ENCODE results near the gene KCNN4. TPM values are rescaled to one million over a fixed set of nuclear protein-coding genes. Genes with fewer than 3 reads are reported as not detected.
A peak's percentile ranks its signal among the peaks of the same experiment; 100 is the strongest.
"Not testable (repeated sequence)": the region's sequence is repeated elsewhere in the genome, so short reads cannot be mapped to it uniquely, and the experiment has no call there.

The KCNN4 gene
- total RNA-seq (ENCODE audit: low replicate concordance), result 1.2 and 39.9 TPM in 2 replicates

DNA sequence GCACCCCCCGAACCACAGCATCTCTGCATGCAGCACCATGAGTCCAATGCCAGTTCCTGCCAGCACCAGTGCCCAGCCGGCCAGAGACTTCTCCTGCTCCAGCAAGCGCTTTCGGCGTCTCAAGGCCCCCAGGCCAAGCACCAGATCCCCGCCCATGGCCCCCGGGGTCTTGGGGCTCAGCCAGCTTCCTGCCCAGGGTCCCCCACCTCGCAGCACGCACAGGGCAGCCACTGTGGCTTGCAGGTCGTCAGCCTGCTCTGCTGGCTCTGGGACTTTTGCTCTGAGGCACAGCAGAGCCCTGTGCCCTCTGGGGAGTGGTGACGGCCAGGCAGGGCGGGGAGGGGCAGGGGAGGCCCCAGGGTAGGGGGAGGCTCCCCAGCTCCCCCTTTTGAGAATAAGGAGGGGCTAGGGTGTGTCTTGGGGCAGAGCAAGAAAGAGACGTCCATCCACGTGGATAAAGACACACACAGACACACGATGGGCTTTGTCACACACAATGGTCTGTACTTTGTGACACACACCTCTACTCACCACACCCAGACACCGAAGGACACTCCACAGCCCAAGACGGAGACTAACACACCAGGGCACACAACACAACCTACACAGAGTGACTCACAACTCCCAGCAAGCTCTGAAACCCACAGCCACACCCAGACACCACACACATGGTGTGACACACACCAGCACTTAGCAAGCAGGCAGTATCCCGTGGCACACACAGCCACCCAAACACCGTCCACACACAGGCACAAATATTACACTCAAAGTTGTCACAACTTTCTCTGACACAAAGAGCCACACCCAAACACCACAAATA, at the start of gene KCNN4:
KCNN4 (minus strand) TSS at position 268 of the 820 bp plus-strand sequence; CDS start at position 156, 112 bp downstream.
- peak within 1 kb of the TSS; percentile 59 for H3K4me3 ChIP-seq (ENCODE audit: low read depth, low read length)
- TF ChIP-seq, protein P1, sequence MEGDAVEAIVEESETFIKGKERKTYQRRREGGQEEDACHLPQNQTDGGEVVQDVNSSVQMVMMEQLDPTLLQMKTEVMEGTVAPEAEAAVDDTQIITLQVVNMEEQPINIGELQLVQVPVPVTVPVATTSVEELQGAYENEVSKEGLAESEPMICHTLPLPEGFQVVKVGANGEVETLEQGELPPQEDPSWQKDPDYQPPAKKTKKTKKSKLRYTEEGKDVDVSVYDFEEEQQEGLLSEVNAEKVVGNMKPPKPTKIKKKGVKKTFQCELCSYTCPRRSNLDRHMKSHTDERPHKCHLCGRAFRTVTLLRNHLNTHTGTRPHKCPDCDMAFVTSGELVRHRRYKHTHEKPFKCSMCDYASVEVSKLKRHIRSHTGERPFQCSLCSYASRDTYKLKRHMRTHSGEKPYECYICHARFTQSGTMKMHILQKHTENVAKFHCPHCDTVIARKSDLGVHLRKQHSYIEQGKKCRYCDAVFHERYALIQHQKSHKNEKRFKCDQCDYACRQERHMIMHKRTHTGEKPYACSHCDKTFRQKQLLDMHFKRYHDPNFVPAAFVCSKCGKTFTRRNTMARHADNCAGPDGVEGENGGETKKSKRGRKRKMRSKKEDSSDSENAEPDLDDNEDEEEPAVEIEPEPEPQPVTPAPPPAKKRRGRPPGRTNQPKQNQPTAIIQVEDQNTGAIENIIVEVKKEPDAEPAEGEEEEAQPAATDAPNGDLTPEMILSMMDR (IDR thresholded peaks at IDR 0.05; ENCODE audit: insufficient read depth, low read length), result no peak
- peak; percentile 58 for DNase-seq (ENCODE audit: low read depth)

DNA sequence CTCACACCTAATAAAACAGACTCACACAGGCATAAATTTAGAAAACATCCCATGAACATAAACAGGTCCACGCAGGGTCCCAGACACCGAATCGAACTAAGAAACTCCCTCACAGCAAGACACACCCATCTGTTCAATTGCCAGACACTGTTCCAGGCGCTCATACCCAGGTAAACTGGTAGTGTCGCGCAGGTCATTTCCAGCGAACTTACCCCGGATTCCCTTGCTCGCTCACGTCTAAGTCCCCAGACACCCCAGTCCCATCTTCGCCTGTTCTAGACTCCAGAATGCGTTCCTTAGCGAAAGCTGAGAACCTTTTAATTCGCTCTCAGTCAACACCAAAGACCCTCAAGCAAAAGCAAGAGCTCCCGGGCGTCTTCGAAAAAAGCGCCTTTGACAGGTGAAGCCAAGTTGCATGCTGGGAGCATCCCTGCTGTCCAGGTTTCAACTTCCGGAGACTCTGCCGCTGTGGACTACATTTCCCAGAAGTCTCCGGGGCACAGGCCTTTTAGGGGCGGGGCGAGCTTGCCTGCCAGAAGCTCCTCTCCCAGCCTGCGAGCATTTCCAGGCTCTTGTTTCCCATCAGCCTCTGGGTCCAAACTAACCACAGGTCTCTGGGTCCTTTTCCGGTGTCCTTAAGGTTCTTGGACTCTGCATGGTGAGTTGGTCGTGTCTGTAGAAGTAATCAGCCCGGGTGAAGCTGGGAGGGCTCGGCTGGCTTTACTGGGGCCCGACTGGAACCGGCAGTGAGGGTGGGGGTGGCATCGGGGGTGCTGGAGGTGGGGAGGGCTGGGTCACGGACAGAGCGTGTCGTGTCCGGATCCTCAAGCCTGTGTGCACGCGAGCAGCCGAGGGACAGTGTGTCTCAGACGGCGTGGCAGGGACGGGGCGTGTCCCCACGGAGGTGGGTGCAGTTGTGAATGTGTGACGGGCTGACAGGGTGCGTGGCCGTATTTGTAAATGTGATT, 46.3 kb upstream of the KCNN4 start, which contains the start of gene ZNF283:
ZNF283 (plus strand) TSS at position 535 of the 968 bp plus-strand sequence. CDS start 6,184 bp downstream, outside the sequence.
- peak; percentile 88 for DNase-seq (ENCODE audit: low read depth)
- H3K4me3 ChIP-seq (ENCODE audit: low read depth, low read length), result peak within 1 kb of the TSS; percentile 94
- TF ChIP-seq, protein P1 (IDR thresholded peaks at IDR 0.05; ENCODE audit: insufficient read depth, low read length), result no peak

DNA sequence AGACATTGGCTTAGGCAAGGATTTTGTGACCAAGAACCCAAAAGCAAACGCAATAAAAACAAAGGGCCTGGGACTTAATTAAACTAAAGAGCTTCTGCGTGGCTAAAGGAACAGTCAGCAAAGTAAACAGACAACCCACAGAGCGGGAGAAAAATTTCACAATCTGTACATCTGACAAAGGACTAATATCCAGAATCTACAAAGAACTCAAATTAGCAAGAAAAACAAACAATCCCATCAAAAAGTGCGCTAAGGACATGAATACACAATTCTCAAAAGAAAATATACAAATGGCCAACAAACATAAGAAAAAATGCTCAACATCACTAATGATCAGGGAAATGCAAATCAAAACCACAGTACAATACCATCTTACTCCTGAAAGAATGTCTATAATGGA, 43.8 kb upstream of the KCNN4 start:
- DNase-seq (ENCODE audit: low read depth); H3K4me3 ChIP-seq (ENCODE audit: low read depth, low read length): not testable (repeated sequence)

DNA sequence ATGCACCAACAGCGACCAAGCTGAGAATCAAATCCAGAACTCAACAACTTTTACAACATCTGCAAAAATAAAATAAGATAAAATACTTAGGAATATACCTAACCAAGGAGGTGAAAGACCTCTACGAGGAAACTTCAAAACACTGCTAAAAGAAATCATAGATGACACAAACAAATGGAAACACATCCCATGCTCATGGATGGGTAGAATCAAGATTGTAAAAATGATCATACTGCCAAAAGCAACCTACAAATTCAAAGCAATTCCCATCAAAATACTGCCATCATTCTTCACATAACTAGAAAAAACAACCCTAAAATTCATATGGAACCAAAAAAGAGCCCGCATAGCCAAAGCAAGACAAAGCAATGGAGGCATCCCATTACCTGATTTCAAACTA, 43.1 kb upstream of the KCNN4 start:
- not testable (repeated sequence) for H3K4me3 ChIP-seq (ENCODE audit: low read depth, low read length); DNase-seq (ENCODE audit: low read depth)

DNA sequence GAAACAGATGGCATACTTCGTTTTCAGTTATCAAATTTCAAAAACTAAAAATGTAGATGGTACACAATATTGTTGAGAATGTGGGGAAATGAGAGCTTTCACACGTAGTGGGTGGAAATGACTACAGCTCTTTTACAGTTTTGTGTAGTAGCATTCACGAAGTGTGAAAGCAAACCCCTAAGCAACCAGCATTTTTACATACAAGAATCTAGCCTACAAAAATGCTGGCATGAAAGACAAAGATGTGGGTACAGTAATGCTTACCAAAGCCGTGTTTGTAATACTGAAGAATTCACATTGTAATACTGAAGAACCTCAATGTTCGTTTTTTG, 40.1 kb upstream of the KCNN4 start:
- H3K4me3 ChIP-seq (ENCODE audit: low read depth, low read length), result peak overlapping the region; percentile 59
- TF ChIP-seq, protein P1 (IDR thresholded peaks at IDR 0.05; ENCODE audit: insufficient read depth, low read length), result no peak
- no peak for DNase-seq (ENCODE audit: low read depth)

DNA sequence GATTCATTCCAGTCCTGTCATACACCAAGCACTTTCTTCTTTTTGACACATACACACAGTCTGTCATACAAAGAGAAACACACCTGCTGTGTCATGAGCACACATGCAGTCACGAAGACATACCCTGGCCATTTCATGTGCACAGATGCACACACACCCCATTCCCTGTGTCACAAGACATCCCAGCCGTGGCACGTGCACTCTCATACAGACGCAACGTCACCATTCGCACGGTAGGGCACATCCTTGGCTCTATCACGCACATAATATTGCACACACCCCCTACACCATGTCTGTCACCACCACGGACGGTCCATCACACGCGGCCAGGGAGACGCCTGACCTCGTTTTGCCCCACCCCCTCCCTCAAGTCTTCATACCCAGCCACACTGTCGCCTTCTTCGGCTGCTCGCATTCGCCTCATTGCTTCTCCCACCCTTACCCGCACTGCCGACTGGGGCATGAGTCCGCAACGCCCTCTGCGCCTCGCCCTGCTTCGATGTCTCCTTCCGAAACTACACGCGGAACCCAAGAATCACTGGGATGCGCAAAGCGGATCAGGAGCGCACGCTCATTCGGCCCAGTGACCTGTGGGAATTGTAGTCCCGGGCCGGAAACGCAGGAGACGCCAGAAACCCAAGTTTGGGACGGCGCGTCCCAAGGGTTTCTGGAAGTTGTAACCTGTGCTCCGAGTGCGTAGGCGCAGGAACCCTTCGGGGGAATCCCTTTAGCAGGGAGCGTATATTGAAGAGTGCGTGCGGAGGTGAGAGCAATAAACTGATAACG, 39.5 kb upstream of the KCNN4 start:
- H3K4me3 ChIP-seq (ENCODE audit: low read depth, low read length), result peak overlapping the region; percentile 59
- TF ChIP-seq, protein P1 (IDR thresholded peaks at IDR 0.05; ENCODE audit: insufficient read depth, low read length), result no peak
- DNase-seq (ENCODE audit: low read depth), result peak; percentile 39

DNA sequence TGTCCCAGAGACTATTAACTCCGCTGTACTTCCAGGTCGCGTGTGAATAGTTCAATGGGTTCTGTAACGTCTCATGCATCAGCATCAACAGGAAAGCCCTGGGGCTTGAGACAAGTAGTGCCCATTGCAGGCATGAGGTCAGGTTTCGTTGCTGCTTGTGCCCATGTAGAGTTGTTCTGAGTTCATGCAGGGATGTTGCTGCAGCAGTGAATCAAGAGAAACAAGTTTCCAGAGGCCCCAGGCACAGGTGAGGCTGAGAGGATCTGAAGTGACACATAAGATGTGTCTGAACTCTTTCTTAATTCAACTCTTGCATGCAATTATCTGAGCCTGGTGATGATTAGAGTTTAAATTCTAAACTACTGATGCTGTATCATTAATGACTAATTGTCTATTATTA, 37.7 kb upstream of the KCNN4 start:
- no peak for DNase-seq (ENCODE audit: low read depth)
- H3K4me3 ChIP-seq (ENCODE audit: low read depth, low read length), result no peak overlapping the region
- TF ChIP-seq, protein P1 (IDR thresholded peaks at IDR 0.05; ENCODE audit: insufficient read depth, low read length), result no peak

DNA sequence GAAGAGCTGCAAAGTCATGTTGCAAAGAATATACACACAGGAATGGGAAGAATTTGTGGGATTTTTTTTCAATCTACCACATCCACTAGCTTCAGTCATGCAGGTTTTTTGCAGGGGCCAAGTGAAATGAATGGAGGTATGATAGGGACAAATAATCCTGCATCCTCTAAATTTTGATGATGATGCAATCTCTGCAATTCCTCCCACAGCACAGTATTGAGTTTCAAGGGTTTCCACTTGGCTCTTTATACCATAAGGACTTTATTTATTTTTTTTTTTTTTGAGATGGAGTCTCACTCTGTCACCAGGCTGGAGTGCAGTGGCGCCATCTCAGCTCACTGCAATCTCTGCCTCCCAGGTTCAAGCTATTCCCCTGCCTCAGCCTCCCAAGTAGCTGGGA, 36.7 kb upstream of the KCNN4 start:
- not testable (repeated sequence) for H3K4me3 ChIP-seq (ENCODE audit: low read depth, low read length); DNase-seq (ENCODE audit: low read depth)

Data from fibroblast of the aortic adventitia (primary cell).